ENCODE data around the gene FRAS1. TPM values are rescaled to one million over a fixed set of nuclear protein-coding genes. Genes with fewer than 3 reads are reported as not detected.

Gene FRAS1
- total RNA-seq, 1 donor from 2014 or later, result 24.6 TPM

DNA sequence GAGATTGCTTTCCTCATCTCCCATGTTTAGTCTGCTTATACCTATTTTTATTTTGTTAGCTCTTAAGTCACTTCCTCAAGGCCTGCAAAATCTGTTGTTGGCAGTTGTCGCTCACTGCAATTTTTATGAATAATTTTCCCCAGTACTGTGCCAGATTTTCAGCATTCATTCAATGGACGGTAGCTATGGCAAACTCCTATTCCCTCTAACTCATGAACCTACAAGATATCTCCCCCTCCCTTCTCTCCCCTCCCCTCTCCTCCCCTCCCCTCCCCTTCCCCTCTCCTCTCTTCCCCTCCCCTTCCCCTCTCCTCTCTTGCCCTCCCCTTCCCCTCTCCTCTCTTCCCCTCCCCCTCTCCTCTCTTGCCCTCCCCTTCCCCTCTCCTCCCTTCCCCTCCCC lies 160.4 kb downstream of the FRAS1 start:
- no peak for DNase-seq (ENCODE audit: low read depth)
- Histone ChIP-seq H3K9ac (ENCODE audit: low read length) (no peak overlapping the region), H3K4me2 (ENCODE audit: low read length) (no peak overlapping the region), H3K4me1 (ENCODE audit: insufficient read depth, low read length) (no peaks in the 10 kb centered on the region), H3K36me3 (ENCODE audit: insufficient read depth, low read length) (no peaks in the 10 kb centered on the region), H3K27ac (ENCODE audit: low read depth, low read length) (no peak overlapping the region), H3K9me3 (ENCODE audit: insufficient read depth, low read depth, low read length) (no peaks in the 10 kb centered on the region), H3K79me2 (ENCODE audit: insufficient read depth, low read length) (no peaks in the 10 kb centered on the region), H3K27me3 (ENCODE audit: insufficient read depth, low read length) (no peaks in the 10 kb centered on the region), H3K4me3 (ENCODE audit: insufficient read depth, low read depth, low read length) (no peak overlapping the region), H4K20me1 (ENCODE audit: insufficient read depth, low read length) (no peaks in the 10 kb centered on the region), H2AFZ (ENCODE audit: low read depth, low read length) (no peak overlapping the region)
- H3K27me3 Mint-ChIP-seq (ENCODE audit: low read depth, unreplicated experiment), result no peaks in the 10 kb centered on the region
- peaks cover 3% of the 10 kb centered on the region for H3K4me1 Mint-ChIP-seq (ENCODE audit: low read depth, unreplicated experiment)
- no peaks in the 10 kb centered on the region for H3K9me3 Mint-ChIP-seq (ENCODE audit: unreplicated experiment)
- H3K36me3 Mint-ChIP-seq (ENCODE audit: low read depth, unreplicated experiment), result no peaks in the 10 kb centered on the region
- no peak overlapping the region for H3K27ac Mint-ChIP-seq (ENCODE audit: unreplicated experiment)
- H3K4me3 Mint-ChIP-seq (ENCODE audit: unreplicated experiment), result no peak overlapping the region
- TF ChIP-seq CTCF (IDR thresholded peaks at IDR 0.05; ENCODE audit: insufficient read depth, low read depth, low read length) (no peak), EZH2 (IDR thresholded peaks at IDR 0.05; ENCODE audit: insufficient read depth, low read length) (no peak)
- FAIRE-seq, result no peak

GRCh38 chr4:78218260-78218659 lies 161.1 kb downstream of the FRAS1 start:
- Histone ChIP-seq H3K9ac (ENCODE audit: low read length) (no peak overlapping the region), H3K36me3 (ENCODE audit: insufficient read depth, low read length) (no peaks in the 10 kb centered on the region), H2AFZ (ENCODE audit: low read depth, low read length) (no peak overlapping the region), H3K4me2 (ENCODE audit: low read length) (no peak overlapping the region), H3K27ac (ENCODE audit: low read depth, low read length) (no peak overlapping the region), H3K79me2 (ENCODE audit: insufficient read depth, low read length) (no peaks in the 10 kb centered on the region), H3K4me1 (ENCODE audit: insufficient read depth, low read length) (no peaks in the 10 kb centered on the region), H3K27me3 (ENCODE audit: insufficient read depth, low read length) (no peaks in the 10 kb centered on the region), H3K9me3 (ENCODE audit: insufficient read depth, low read depth, low read length) (no peaks in the 10 kb centered on the region), H3K4me3 (ENCODE audit: insufficient read depth, low read depth, low read length) (no peak overlapping the region), H4K20me1 (ENCODE audit: insufficient read depth, low read length) (no peaks in the 10 kb centered on the region)
- H3K27ac Mint-ChIP-seq (ENCODE audit: unreplicated experiment), result no peak overlapping the region
- TF ChIP-seq CTCF (IDR thresholded peaks at IDR 0.05; ENCODE audit: insufficient read depth, low read depth, low read length) (no peak), EZH2 (IDR thresholded peaks at IDR 0.05; ENCODE audit: insufficient read depth, low read length) (no peak)
- no peaks in the 10 kb centered on the region for H3K27me3 Mint-ChIP-seq (ENCODE audit: low read depth, unreplicated experiment)
- H3K4me1 Mint-ChIP-seq (ENCODE audit: low read depth, unreplicated experiment), result peaks cover 7% of the 10 kb centered on the region
- DNase-seq (ENCODE audit: low read depth), result no peak
- no peaks in the 10 kb centered on the region for H3K9me3 Mint-ChIP-seq (ENCODE audit: unreplicated experiment)
- H3K4me3 Mint-ChIP-seq (ENCODE audit: unreplicated experiment), result no peak overlapping the region
- H3K36me3 Mint-ChIP-seq (ENCODE audit: low read depth, unreplicated experiment), result peaks cover 2% of the 10 kb centered on the region
- FAIRE-seq, result no peak

GRCh38 chr4:78219825-78220224 lies 162.7 kb downstream of the FRAS1 start:
- no peaks in the 10 kb centered on the region for H3K4me1 ChIP-seq (ENCODE audit: insufficient read depth, low read length)
- no peaks in the 10 kb centered on the region for H3K79me2 ChIP-seq (ENCODE audit: insufficient read depth, low read length)

More at GRCh38 chr4:78219825-78220224, 162.7 kb downstream of the FRAS1 start:
- H3K27ac Mint-ChIP-seq (ENCODE audit: unreplicated experiment), result no peak overlapping the region
- Histone ChIP-seq H3K9ac (ENCODE audit: low read length) (no peak overlapping the region), H3K36me3 (ENCODE audit: insufficient read depth, low read length) (no peaks in the 10 kb centered on the region), H3K27me3 (ENCODE audit: insufficient read depth, low read length) (no peaks in the 10 kb centered on the region), H3K9me3 (ENCODE audit: insufficient read depth, low read depth, low read length) (no peaks in the 10 kb centered on the region), H4K20me1 (ENCODE audit: insufficient read depth, low read length) (no peaks in the 10 kb centered on the region), H3K27ac (ENCODE audit: low read depth, low read length) (no peak overlapping the region), H2AFZ (ENCODE audit: low read depth, low read length) (no peak overlapping the region), H3K4me2 (ENCODE audit: low read length) (no peak overlapping the region), H3K4me3 (ENCODE audit: insufficient read depth, low read depth, low read length) (no peak overlapping the region)
- H3K27me3 Mint-ChIP-seq (ENCODE audit: low read depth, unreplicated experiment), result no peaks in the 10 kb centered on the region
- DNase-seq (ENCODE audit: low read depth) (no peak), FAIRE-seq (no peak)
- TF ChIP-seq EZH2 (IDR thresholded peaks at IDR 0.05; ENCODE audit: insufficient read depth, low read length) (no peak), CTCF (IDR thresholded peaks at IDR 0.05; ENCODE audit: insufficient read depth, low read depth, low read length) (no peak)
- H3K36me3 Mint-ChIP-seq (ENCODE audit: low read depth, unreplicated experiment), result peaks cover 2% of the 10 kb centered on the region
- peaks cover 7% of the 10 kb centered on the region for H3K4me1 Mint-ChIP-seq (ENCODE audit: low read depth, unreplicated experiment)
- H3K4me3 Mint-ChIP-seq (ENCODE audit: unreplicated experiment), result no peak overlapping the region
- no peaks in the 10 kb centered on the region for H3K9me3 Mint-ChIP-seq (ENCODE audit: unreplicated experiment)
